Lung (tissue), 12 donors: ENCODE data around the gene MIB1. TPM values are rescaled to one million over a fixed set of nuclear protein-coding genes. Genes with fewer than 3 reads are reported as not detected.

Source experiments
- ATAC-seq: fragments of 200-7000 bp; cut with Tn5 transposase; one replicate; pipeline ENCODE4 v1.9.1; 2020; ENCODE audit warnings: moderate number of reproducible peaks; ENCODE audit not compliant: insufficient read depth, low FRiP score
- DNase-seq, 3 donors: peaks; one replicate each; pipeline ENCODE4 v3.0.0-alpha.2; 2013 to 2017
- H3K27ac ChIP-seq, 2 donors: one replicate each; pipeline ENCODE4 v1.5.1; 2013; ENCODE audit warnings: mild to moderate bottlenecking in 2 of 2, moderate library complexity in 2 of 2, control low read depth in 1 of 2, inconsistent platforms in 1 of 2, low read depth in 1 of 2, low read length in 1 of 2
- H3K27me3 ChIP-seq, 3 donors: one replicate each; pipeline ENCODE4 v1.5.1; 2013; ENCODE audit warnings: low read length in 2 of 3; ENCODE audit not compliant: control insufficient read depth in 3 of 3, insufficient read depth in 3 of 3
- H3K36me3 ChIP-seq, 4 donors: one replicate each; pipeline ENCODE4 v1.5.1; 2013; ENCODE audit warnings: low read length in 4 of 4, mild to moderate bottlenecking in 1 of 4, moderate library complexity in 1 of 4; ENCODE audit not compliant: control insufficient read depth in 4 of 4, insufficient read depth in 4 of 4
- H3K4me1 ChIP-seq, 5 donors: one replicate each; pipeline ENCODE4 v1.5.1; 2013; ENCODE audit warnings: low read length in 5 of 5, mild to moderate bottlenecking in 2 of 5, moderate library complexity in 1 of 5; ENCODE audit not compliant: control insufficient read depth in 5 of 5, insufficient read depth in 5 of 5
- H3K4me3 ChIP-seq: one replicate; pipeline ENCODE4 v1.5.1; 2013; ENCODE audit warnings: mild to moderate bottlenecking, control low read depth, moderate library complexity
- H3K9ac ChIP-seq, 2 donors: one replicate each; pipeline ENCODE4 v1.5.1; 2013; ENCODE audit warnings: low read length in 2 of 2, control low read depth in 1 of 2; ENCODE audit not compliant: insufficient read depth in 1 of 2
- H3K9me3 ChIP-seq, 4 donors: one replicate each; pipeline ENCODE4 v1.5.1; 2013; ENCODE audit warnings: low read length in 3 of 4, mild to moderate bottlenecking in 1 of 4, moderate library complexity in 1 of 4; ENCODE audit not compliant: control insufficient read depth in 4 of 4, insufficient read depth in 3 of 4
- CTCF ChIP-seq: IDR thresholded peaks from 2 replicates; pipeline ENCODE4 v1.5.1; 2012; ENCODE audit warnings: mild to moderate bottlenecking; ENCODE audit errors: control extremely low read depth, extremely low read depth
- WGBS, 2 donors: extraction: QIAGEN DNeasy Blood & Tissue Kit; methylation state at CpG; one replicate each; pipeline ENCODE4 v1.1.7; 2013; 5-methylcytosine and 5-hydroxymethylcytosine counted together
- polyA plus RNA-seq, 2 donors: library from polyadenylated mRNA; stranded (reverse); fragments of 200-250 nt; gene quantifications; one replicate each; pipeline ENCODE4 v1.2.1, GENCODE V29; 2013
- total RNA-seq, 2 donors: library from RNA; depleted of rRNA in 1 of 2; stranded (reverse); fragments of >200 nt in 1 of 2; gene quantifications; one replicate each; pipeline ENCODE4 v1.2.1, GENCODE V29; 2014 to 2021
- donor health status: control.
- donor health status: control.
- donor health status: Bipolar disorder and iron deficiency.
- donor health status: healthy.
- donor health status: DM: yes; HTN: yes; CAD: no.

MIB1 gene
- total and polyA plus RNA-seq, 4 donors = 4.5 to 62.0 (median 15.5) TPM

GRCh38 chr18:21823848-21824247 lies 83.3 kb downstream of the MIB1 start:
- H3K27ac ChIP-seq = no peak overlapping the region
- H3K9me3 ChIP-seq = no peaks in the 10 kb centered on the region
- no peak overlapping the region for H3K4me3 ChIP-seq
- no peaks in the 10 kb centered on the region for H3K27me3 ChIP-seq
- no peak for TF ChIP-seq CTCF
- ATAC-seq (no peak), DNase-seq (no peak)
- WGBS, 2 donors = 95 to 97% methylated on average over 3 of the region's 3 CpGs
- H3K4me1 ChIP-seq = no peaks in the 10 kb centered on the region
- peaks cover 0 to 8% (median 0%) of the 10 kb centered on the region in 4 donors for H3K36me3 ChIP-seq
- H3K9ac ChIP-seq = no peak overlapping the region

GRCh38 chr18:21826196-21826595 lies 85.6 kb downstream of the MIB1 start:
- ATAC-seq = no peak
- peak in 1 of 3 donors; percentile 7 for DNase-seq
- Histone ChIP-seq H3K27ac (peak overlapping the region in 1 of 2 donors; percentile 45), H3K36me3 (no peaks in the 10 kb centered on the region), H3K9me3 (no peaks in the 10 kb centered on the region), H3K4me1 (peaks cover 0 to 2% (median 0%) of the 10 kb centered on the region in 5 donors), H3K27me3 (no peaks in the 10 kb centered on the region), H3K4me3 (no peak overlapping the region), H3K9ac (no peak overlapping the region)
- TF ChIP-seq CTCF = no peak
- 53 to 77% methylated on average over 3 of the region's 3 CpGs for WGBS, 2 donors

- no peaks in the 10 kb centered on the region for H3K9me3 ChIP-seq
- peaks cover 0 to 2% (median 0%) of the 10 kb centered on the region in 5 donors for H3K4me1 ChIP-seq
- 89 to 95% methylated on average over 4 of the region's 4 CpGs for WGBS, 2 donors
- DNase-seq (no peak), ATAC-seq (no peak)
- no peaks in the 10 kb centered on the region for H3K27me3 ChIP-seq
- no peak overlapping the region for H3K9ac ChIP-seq
- peak overlapping the region in 1 of 2 donors; percentile 77 for H3K27ac ChIP-seq
- H3K4me3 ChIP-seq = no peak overlapping the region
- TF ChIP-seq CTCF = no peak
- no peaks in the 10 kb centered on the region for H3K36me3 ChIP-seq
Measured at GRCh38 chr18:21826641-21827302, 86.2 kb downstream of the MIB1 start.
